ENCODE measurements around the gene SLAMF8. TPM values are rescaled to one million over a fixed set of nuclear protein-coding genes. Genes with fewer than 3 reads are reported as not detected.
A peak's percentile ranks its signal among the peaks of the same experiment; 100 is the strongest.

Gene SLAMF8
- total RNA-seq, 1 donor: not detected

DNA sequence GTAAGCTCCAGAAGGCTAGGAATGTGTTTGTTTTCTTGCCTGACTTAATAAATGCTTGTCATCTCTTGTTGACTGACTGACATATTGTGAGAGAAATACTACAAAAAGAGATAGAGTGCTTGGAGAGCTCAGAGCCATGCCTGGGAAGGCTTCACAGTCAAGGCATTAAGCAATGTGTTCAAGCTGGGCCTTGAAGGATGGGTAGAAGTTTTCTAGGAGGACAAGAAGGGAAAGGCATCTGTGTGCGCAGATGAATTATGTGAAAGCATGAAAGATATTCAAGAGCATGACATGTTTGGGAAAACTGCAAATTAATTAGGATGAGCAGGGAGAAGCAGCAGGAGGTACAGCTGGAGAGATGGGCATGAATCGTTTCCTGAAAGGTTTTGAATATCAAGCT is 5.6 kb downstream of the SLAMF8 start:
- no peak for TF ChIP-seq CTCF (IDR thresholded peaks at IDR 0.05; ENCODE audit: insufficient read depth, low read depth, low read length)
- H3K4me3 ChIP-seq (ENCODE audit: low read depth, low read length): no peak overlapping the region
- DNase-seq (ENCODE audit: low read depth): no peak

- no peak for DNase-seq (ENCODE audit: low read depth)
- no peak overlapping the region for H3K4me3 ChIP-seq (ENCODE audit: low read depth, low read length)
- no peak for TF ChIP-seq CTCF (IDR thresholded peaks at IDR 0.05; ENCODE audit: insufficient read depth, low read depth, low read length)
These were observed 8.7 kb downstream of the SLAMF8 start for GRCh38 chr1:159835356-159835755.

GRCh38 chr1:159835862-159836525 is 9.3 kb downstream of the SLAMF8 start:
- no peak overlapping the region for H3K4me3 ChIP-seq (ENCODE audit: low read depth, low read length)
- TF ChIP-seq CTCF (IDR thresholded peaks at IDR 0.05; ENCODE audit: insufficient read depth, low read depth, low read length): peak; percentile 28
- DNase-seq (ENCODE audit: low read depth): no peak

GRCh38 chr1:159838715-159839114 is 12.0 kb downstream of the SLAMF8 start:
- no peak overlapping the region for H3K4me3 ChIP-seq (ENCODE audit: low read depth, low read length)
- TF ChIP-seq CTCF (IDR thresholded peaks at IDR 0.05; ENCODE audit: insufficient read depth, low read depth, low read length): no peak
- no peak for DNase-seq (ENCODE audit: low read depth)

DNA sequence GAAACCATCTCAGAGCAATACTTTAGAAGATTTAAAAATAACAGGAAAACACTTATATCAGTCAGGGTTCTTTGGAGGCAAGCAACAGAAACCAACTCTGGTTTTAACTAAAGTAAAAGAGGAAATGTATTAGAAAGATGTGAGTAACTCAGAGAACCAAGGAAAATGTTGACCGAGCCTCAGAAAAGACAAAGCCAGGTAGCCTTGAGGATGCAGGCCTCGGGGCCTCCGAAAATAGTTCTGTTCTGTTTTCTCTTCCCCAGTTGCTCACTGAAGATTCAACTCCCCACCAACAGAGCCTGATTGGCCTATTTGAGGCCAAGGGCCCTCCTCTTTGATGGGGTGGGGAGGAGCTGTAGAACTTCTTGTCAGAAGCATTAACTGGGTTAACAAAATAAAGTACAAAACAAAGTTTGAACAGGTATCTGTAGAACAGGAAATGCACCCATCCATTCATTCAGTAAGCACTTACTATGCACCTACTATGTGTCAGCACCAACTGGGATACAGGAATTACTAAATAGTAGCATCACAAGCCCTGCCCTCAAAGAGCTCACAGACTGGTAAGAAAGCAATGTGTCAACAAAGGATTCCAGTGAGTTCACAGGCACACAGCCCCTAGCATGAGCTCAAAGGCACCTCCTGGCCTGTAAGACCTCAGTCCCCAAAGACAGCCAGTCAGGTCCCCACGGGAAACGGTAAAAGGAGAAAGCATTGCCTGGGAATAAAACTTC is 12.6 kb downstream of the SLAMF8 start:
- no peak for DNase-seq (ENCODE audit: low read depth)
- TF ChIP-seq CTCF (IDR thresholded peaks at IDR 0.05; ENCODE audit: insufficient read depth, low read depth, low read length): no peak
- no peak overlapping the region for H3K4me3 ChIP-seq (ENCODE audit: low read depth, low read length)

DNA sequence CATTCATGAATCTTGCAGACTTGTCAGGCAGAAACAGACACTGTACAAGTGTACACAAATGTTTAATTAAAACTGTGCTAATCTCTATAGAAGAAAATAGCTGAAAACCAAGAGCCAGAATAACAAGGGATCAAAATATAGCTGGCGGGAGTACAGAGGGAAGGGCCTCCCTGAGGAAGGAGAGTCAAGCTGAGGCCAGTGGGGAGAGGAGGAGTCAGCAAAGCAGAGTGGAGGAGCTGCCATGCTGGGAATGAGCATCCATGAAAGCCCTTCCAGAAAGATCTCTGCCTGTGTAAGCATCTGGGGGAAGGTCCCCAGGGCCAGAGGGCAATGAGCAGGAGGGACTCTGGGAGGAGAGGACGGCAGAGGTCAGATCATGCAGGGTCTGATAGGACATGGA is 15.1 kb downstream of the SLAMF8 start:
- DNase-seq (ENCODE audit: low read depth): no peak
- H3K4me3 ChIP-seq (ENCODE audit: low read depth, low read length): no peak overlapping the region
- TF ChIP-seq CTCF (IDR thresholded peaks at IDR 0.05; ENCODE audit: insufficient read depth, low read depth, low read length): no peak
